Esophagus muscularis mucosa (tissue), 4 donors: ENCODE measurements around the gene SCCPDH. TPM values are rescaled to one million over a fixed set of nuclear protein-coding genes. Genes with fewer than 3 reads are reported as not detected.
A peak's percentile ranks its signal among the peaks of the same experiment; 100 is the strongest.

ENCODE experiments used
- DNase-seq: peaks from one replicate; pipeline ENCODE4 v3.0.0-alpha.2; 2017; ENCODE audit errors: extremely low spot score
- H3K27ac ChIP-seq, 4 donors: fragments of 200-600 bp; sonication (generic); replicated peaks in 1 of 4; 1 replicate in 3 of 4; 2 replicates in 1 of 4; pipeline ENCODE4 v1.5.1; 2016 to 2019; ENCODE audit warnings: mild to moderate bottlenecking in 1 of 4
- H3K27me3 ChIP-seq, 4 donors: fragments of 200-600 bp; sonication (generic); one replicate each; pipeline versions ENCODE4 v1.5.1 to v1.6.0; 2016 to 2019
- H3K36me3 ChIP-seq, 4 donors: fragments of 200-600 bp; sonication (generic); one replicate each; pipeline ENCODE4 v1.5.1; 2016 to 2019
- H3K4me1 ChIP-seq, 4 donors: fragments of 200-600 bp; sonication (generic); one replicate each; pipeline ENCODE4 v1.5.1; 2016 to 2019
- H3K4me3 ChIP-seq, 4 donors: fragments of 200-600 bp; sonication (generic); 1 replicate in 2 of 4; 2 replicates in 2 of 4; pipeline ENCODE4 v1.5.1; 2016 to 2019; ENCODE audit warnings: mild to moderate bottlenecking in 4 of 4, moderate library complexity in 1 of 4
- H3K9me3 ChIP-seq, 4 donors: fragments of 200-600 bp; sonication (generic); 1 replicate in 3 of 4; 2 replicates in 1 of 4; pipeline ENCODE4 v1.5.1; 2016 to 2019
- CTCF ChIP-seq, 3 experiments: fragments of 200-600 bp in 2 of 3; fragments of 450-650 bp in 1 of 3; sonication (generic) in 2 of 3; IDR thresholded peaks; one replicate each; pipeline ENCODE4 v1.5.1; 2017 to 2019; ENCODE audit warnings: antibody characterized with exemption in 3 of 3, mild to moderate bottlenecking in 2 of 3, moderate library complexity in 1 of 3
- EP300 ChIP-seq: sonication (generic); formaldehyde crosslinking; IDR thresholded peaks from one replicate; pipeline ENCODE4 v1.6.1; 2017; ENCODE audit warnings: antibody characterized with exemption
- POLR2A ChIP-seq: fragments of 450-650 bp; IDR thresholded peaks from one replicate; pipeline ENCODE4 v1.6.1; 2017; ENCODE audit warnings: antibody characterized with exemption, moderate library complexity, mild to moderate bottlenecking, low read depth
- POLR2AphosphoS5 ChIP-seq, 2 donors: sonication (generic); formaldehyde crosslinking; IDR thresholded peaks; one replicate each; pipeline ENCODE4 v1.6.1; 2017; ENCODE audit warnings: antibody characterized with exemption in 2 of 2
- WGBS: methylation state at CpG from one replicate; pipeline ENCODE4 v1.1.5; 2018; 5-methylcytosine and 5-hydroxymethylcytosine counted together
- intact Hi-C: fragments of 100-400 bp; cut with DNase I; formaldehyde crosslinking; loops from one replicate; pipeline ENCODE4 v1.15.1; 2023
- total RNA-seq, 4 donors: library from RNA; depleted of rRNA; stranded (reverse); fragments of >200 nt; gene quantifications; one replicate each; pipeline versions ENCODE4 v1.1.0 to v1.2.1, GENCODE V29; 2016

The SCCPDH gene
- total RNA-seq, 4 donors from 2014 or later, result 19.4 to 25.5 (median 23.8) TPM

- Histone ChIP-seq H3K4me3 (no peak overlapping the region), H3K9me3 (no peaks in the 10 kb centered on the region), H3K36me3 (peaks cover 0 to 5% (median 0%) of the 10 kb centered on the region in 4 donors), H3K27me3 (peaks cover 0 to 7% (median 0%) of the 10 kb centered on the region in 4 donors), H3K27ac (no peak overlapping the region), H3K4me1 (peaks cover 10 to 28% (median 21%) of the 10 kb centered on the region in 4 donors)
- TF ChIP-seq CTCF (IDR thresholded peaks at IDR 0.05) (no peak), EP300 (no peak), POLR2A (no peak), POLR2AphosphoS5 (IDR thresholded peaks at IDR 0.05) (no peak)
- DNase-seq, result no peak
- intact Hi-C loops, result no loop called here
- 77% methylated on average over 18 of the region's 19 CpGs for WGBS
These were observed 62.5 kb downstream of the SCCPDH start for GRCh38 chr1:246786606-246787238.

DNA sequence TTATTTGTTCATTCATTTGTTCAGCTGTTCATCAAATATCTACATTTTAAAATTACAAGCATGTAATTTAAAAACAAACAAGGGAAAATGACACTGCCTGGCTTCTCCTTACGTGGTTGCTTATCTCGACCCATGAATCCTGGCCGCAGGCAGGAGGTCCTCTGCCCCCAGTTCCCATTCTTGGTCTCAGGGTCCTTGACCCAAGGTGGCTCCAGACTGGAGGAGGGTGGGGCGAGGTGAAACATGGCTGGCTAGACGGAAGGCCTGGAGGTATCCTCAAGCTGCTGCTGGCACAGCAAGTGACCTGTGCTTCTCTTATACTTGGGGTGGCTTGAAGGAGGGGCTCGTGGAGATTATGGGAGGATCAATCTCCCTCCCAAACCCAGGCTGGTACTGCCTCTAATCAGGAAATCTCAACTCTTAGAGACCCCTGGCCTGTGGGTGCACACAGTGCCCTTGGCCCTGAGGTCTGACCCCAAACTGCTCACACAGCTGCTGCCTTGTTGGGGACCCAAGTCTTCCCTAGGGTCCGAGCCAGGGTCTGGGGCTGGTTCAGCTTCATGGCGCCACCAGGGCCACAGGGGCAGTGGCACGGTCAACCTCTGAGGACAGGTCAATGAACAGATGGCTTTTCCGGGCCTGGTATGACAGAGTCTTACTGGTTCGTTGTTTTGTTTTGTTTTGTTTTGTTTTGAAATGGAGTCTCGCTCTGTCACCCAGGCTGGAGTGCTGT is 63.7 kb downstream of the SCCPDH start:
- intact Hi-C loops, result no loop called here
- no peak for DNase-seq
- Histone ChIP-seq H3K27me3 (peaks cover 0 to 11% (median 0%) of the 10 kb centered on the region in 4 donors), H3K4me1 (peaks cover 10 to 26% (median 19%) of the 10 kb centered on the region in 4 donors), H3K27ac (no peak overlapping the region), H3K4me3 (no peak overlapping the region), H3K9me3 (no peaks in the 10 kb centered on the region), H3K36me3 (peaks cover 0 to 5% (median 0%) of the 10 kb centered on the region in 4 donors)
- WGBS, result 93% methylated on average over 9 of the region's 12 CpGs
- TF ChIP-seq POLR2A (no peak), POLR2AphosphoS5 (IDR thresholded peaks at IDR 0.05) (no peak), EP300 (no peak), CTCF (IDR thresholded peaks at IDR 0.05) (no peak)

- Histone ChIP-seq H3K27me3 (peaks cover 0 to 18% (median 0%) of the 10 kb centered on the region in 4 donors), H3K4me1 (peaks cover 10 to 31% (median 22%) of the 10 kb centered on the region in 4 donors), H3K4me3 (peak overlapping the region; percentile 49 to 53 (median 50)), H3K27ac (peak overlapping the region in 1 of 4 donors; percentile 14), H3K9me3 (no peaks in the 10 kb centered on the region), H3K36me3 (peaks cover 0 to 5% (median 0%) of the 10 kb centered on the region in 4 donors)
- DNase-seq, result no peak
- no peak for TF ChIP-seq CTCF (IDR thresholded peaks at IDR 0.05)
- no peak for TF ChIP-seq EP300
- TF ChIP-seq POLR2A, result no peak
- TF ChIP-seq POLR2AphosphoS5 (IDR thresholded peaks at IDR 0.05), result no peak
- intact Hi-C loops, result no loop called here
- 3% methylated on average over 16 of the region's 37 CpGs for WGBS
These were observed 64.7 kb downstream of the SCCPDH start for GRCh38 chr1:246788895-246789338.

DNA sequence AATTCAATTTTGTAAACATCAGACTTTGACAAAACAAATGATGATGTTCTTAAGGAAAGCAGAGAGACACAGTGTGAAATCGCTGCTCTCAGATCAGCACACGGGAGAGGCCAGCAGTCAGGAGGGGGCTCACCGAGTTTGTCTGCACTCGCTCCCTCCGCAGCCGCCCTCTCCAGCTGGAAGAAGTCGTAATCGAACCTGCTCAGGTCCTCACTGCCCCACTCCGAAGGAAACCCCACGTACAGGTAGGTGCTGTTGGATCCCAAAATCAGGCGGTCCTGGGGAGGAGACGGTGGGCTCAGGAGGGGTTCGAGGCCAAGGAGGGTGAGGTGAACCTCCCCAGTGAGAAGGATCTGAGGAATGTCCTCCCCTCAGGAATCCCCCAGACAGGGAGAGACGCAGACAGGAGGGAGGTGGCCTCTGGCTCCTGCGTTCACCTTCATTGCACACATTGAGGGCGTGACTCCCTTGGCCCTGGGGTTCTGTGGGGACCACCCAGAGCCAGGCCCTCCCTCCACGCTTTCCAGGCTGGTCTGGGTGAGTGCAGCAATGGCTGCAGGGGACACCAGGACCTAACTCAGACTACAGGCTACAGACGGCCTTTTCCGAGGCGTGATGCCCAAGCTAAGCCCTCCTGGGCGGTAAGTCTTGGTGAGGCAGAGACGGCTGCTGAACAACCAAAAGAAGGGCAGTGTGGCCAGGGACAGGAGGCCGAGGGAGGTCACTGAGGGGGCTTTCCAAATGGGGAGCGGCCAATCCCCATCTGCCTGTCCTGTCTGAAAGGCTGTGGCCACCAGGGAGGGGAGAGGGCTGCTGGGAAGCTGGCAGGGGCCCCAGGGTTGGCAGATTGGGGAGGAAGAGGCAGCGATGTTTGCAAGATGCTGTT is 65.5 kb downstream of the SCCPDH start:
- TF ChIP-seq EP300 (no peak), CTCF (IDR thresholded peaks at IDR 0.05) (no peak), POLR2AphosphoS5 (IDR thresholded peaks at IDR 0.05) (no peak), POLR2A (no peak)
- peaks cover 0 to 1% (median 0%) of the 10 kb centered on the region in 4 donors for H3K36me3 ChIP-seq
- H3K4me1 ChIP-seq, result peaks cover 8 to 39% (median 29%) of the 10 kb centered on the region in 4 donors
- H3K4me3 ChIP-seq, result peak overlapping the region; percentile 49 to 53 (median 50)
- intact Hi-C loops, result no loop called here
- peaks cover 0 to 25% (median 0%) of the 10 kb centered on the region in 4 donors for H3K27me3 ChIP-seq
- H3K27ac ChIP-seq, result no peak overlapping the region
- no peak for DNase-seq
- WGBS, result 82% methylated on average over 25 of the region's 25 CpGs
- no peaks in the 10 kb centered on the region for H3K9me3 ChIP-seq
